Uterus (tissue), 4 donors: ENCODE data around the gene CTBP1. TPM values are rescaled to one million over a fixed set of nuclear protein-coding genes. Genes with fewer than 3 reads are reported as not detected.

Experiments used
- DNase-seq, 2 donors: peaks; one replicate each; pipeline ENCODE4 v3.0.0-alpha.2; 2019 to 2020
- H3K27ac ChIP-seq, 2 donors: fragments of 200-600 bp; sonication (generic); 1 replicate in 1 of 2; 2 replicates in 1 of 2; pipeline ENCODE4 v1.5.1; 2016 to 2018
- H3K27me3 ChIP-seq, 2 donors: fragments of 200-600 bp; sonication (generic); one replicate each; pipeline ENCODE4 v1.5.1; 2018 to 2019; ENCODE audit warnings: control low read depth in 1 of 2
- H3K36me3 ChIP-seq, 2 donors: fragments of 200-600 bp; sonication (generic); one replicate each; pipeline ENCODE4 v1.5.1; 2019; ENCODE audit warnings: control low read depth in 1 of 2
- H3K4me1 ChIP-seq, 2 donors: fragments of 200-600 bp; sonication (generic); one replicate each; pipeline ENCODE4 v1.5.1; 2018 to 2019; ENCODE audit warnings: control low read depth in 1 of 2
- H3K4me3 ChIP-seq, 2 donors: fragments of 200-600 bp; sonication (generic); 1 replicate in 1 of 2; 2 replicates in 1 of 2; pipeline ENCODE4 v1.5.1; 2018 to 2019; ENCODE audit warnings: mild to moderate bottlenecking in 1 of 2
- H3K9me3 ChIP-seq, 2 donors: fragments of 200-600 bp; sonication (generic); one replicate each; pipeline ENCODE4 v1.5.1; 2019; ENCODE audit warnings: control low read depth in 1 of 2
- CTCF ChIP-seq, 4 experiments: fragments of 200-600 bp in 2 of 4; fragments of 450-650 bp in 2 of 4; sonication (generic) in 2 of 4; IDR thresholded peaks; one replicate each; pipeline ENCODE4 v1.5.1; 2016 to 2019; ENCODE audit warnings: antibody characterized with exemption in 4 of 4, mild to moderate bottlenecking in 2 of 4, moderate library complexity in 1 of 4
- POLR2A ChIP-seq, 2 donors: fragments of 450-650 bp; IDR thresholded peaks; one replicate each; pipeline ENCODE4 v1.6.1; 2016; ENCODE audit warnings: antibody characterized with exemption in 2 of 2, mild to moderate bottlenecking in 1 of 2, moderate library complexity in 1 of 2
- intact Hi-C: fragments of 100-400 bp; cut with DNase I; formaldehyde crosslinking; loops from one replicate; pipeline ENCODE4 v1.15.1; 2023; ENCODE audit warnings: low total_unique reads
- total RNA-seq, 4 donors: library from RNA; depleted of rRNA in 3 of 4; stranded (reverse); fragments of >200 nt in 3 of 4; gene quantifications; one replicate each; pipeline versions ENCODE4 v1.1.0 to v1.2.4, GENCODE V29; 2014 to 2023
- donor health status: DM: yes; HTN: yes; CAD: no.

CTBP1 gene
- total RNA-seq, 4 donors from 2014 or later, result 104 to 193 (median 162) TPM

DNA sequence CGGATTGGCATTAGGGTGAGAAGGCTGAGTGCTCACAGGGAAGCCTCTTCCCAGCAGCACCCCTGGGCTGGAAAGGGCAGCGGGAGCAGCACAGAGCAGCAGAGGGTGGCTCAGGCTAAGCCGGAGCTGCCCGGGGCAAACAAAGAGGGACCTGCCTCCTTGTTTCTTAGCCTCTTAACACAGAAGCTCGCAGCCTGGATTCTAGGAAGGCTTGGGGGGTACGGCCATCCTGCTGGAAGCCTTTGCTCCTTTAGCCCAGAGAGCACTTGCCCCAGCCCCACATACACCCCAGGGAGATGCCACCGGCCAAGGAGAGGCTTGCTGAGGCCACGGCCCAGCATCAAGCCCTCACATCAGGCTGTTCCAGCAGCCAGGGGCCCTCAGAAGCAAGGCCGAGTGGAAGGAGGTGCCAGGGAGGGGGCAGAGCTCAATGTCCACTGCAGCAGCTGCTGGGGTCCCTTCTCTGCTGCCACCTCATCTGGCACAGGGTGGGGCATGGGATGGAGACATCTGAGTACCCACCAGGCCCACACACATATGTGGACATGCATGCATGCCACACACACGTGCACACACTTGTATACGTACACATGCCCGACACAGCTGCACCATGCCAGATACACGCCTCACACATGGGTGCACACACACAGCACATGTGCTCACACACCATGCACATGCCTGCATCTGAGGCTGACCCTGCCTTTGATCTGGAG, 56.3 kb downstream of the CTBP1 start:
- intact Hi-C loops, result no loop called here
- Histone ChIP-seq H3K27ac (peak overlapping the region; percentile 93 to 99), H3K27me3 (no peaks in the 10 kb centered on the region), H3K36me3 (no peaks in the 10 kb centered on the region), H3K9me3 (no peaks in the 10 kb centered on the region), H3K4me1 (peaks cover 5 to 30% of the 10 kb centered on the region in 2 donors), H3K4me3 (peak overlapping the region in 1 of 2 donors; percentile 7)
- peak; percentile 39 to 44 for DNase-seq
- TF ChIP-seq POLR2A (IDR thresholded peaks at IDR 0.05) (no peak), CTCF (IDR thresholded peaks at IDR 0.05) (no peak)

DNA sequence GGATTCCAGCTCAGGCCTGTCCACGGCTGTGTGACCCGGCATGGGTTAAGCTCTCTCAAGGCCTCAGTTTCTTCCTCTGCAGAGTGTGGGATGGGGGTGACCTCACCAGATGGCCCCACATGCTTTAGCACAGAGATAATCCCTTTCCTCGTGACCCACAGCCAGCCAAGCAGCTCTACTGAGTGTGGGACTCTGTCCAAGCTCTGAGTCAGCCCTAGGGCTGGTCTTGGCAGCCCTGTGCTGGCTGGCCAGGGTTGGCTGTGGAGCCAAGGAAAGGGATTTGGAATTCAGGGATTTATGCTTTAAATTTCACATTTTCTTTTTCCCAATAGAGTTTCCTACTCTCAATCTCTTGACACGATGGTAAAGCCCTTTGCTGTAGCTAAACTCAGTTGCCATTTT, 56.8 kb downstream of the CTBP1 start:
- Histone ChIP-seq H3K4me1 (peaks cover 5 to 30% of the 10 kb centered on the region in 2 donors), H3K36me3 (no peaks in the 10 kb centered on the region), H3K27ac (peak overlapping the region; percentile 93 to 99), H3K4me3 (peak overlapping the region in 1 of 2 donors; percentile 7), H3K27me3 (no peaks in the 10 kb centered on the region), H3K9me3 (no peaks in the 10 kb centered on the region)
- TF ChIP-seq CTCF (IDR thresholded peaks at IDR 0.05), result no peak
- no peak for TF ChIP-seq POLR2A (IDR thresholded peaks at IDR 0.05)
- peak; percentile 94 to 97 for DNase-seq
- intact Hi-C loops, result no loop called here

DNA sequence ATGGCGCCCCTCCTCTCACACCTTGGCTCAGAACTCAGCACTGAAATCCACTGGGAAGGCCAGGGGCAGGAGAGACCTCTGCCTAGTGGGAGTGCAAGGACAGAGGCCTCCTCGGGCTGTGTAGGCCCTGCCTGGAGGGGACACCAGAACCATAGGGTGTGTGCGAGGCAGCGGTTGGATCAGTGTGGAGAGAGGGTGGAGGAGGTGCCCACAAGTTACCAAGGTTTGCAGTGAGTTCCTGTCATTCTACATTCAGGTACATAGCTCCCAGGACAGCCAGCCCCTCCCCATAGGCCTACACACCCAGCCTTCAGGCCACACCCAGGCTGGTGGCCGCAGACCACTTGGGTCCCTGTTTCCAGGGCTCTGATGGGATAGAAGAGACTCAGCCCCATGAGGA, 57.3 kb downstream of the CTBP1 start:
- H3K4me1 ChIP-seq, result peaks cover 5 to 30% of the 10 kb centered on the region in 2 donors
- intact Hi-C loops, result no loop called here
- no peak overlapping the region for H3K4me3 ChIP-seq

GRCh38 chr4:1187182-1187581, 61.7 kb downstream of the CTBP1 start:
- Histone ChIP-seq H3K9me3 (no peaks in the 10 kb centered on the region), H3K36me3 (no peaks in the 10 kb centered on the region), H3K27me3 (no peaks in the 10 kb centered on the region), H3K4me3 (no peak overlapping the region), H3K27ac (peak overlapping the region; percentile 63 to 99), H3K4me1 (peaks cover 0 to 6% of the 10 kb centered on the region in 2 donors)
- DNase-seq, result peak; percentile 30 to 59
- intact Hi-C loops, result no loop called here
- TF ChIP-seq POLR2A (IDR thresholded peaks at IDR 0.05) (no peak), CTCF (IDR thresholded peaks at IDR 0.05) (no peak)

More for the DNA sequence above, 57.3 kb downstream of the CTBP1 start:
- Histone ChIP-seq H3K27me3 (no peaks in the 10 kb centered on the region), H3K36me3 (no peaks in the 10 kb centered on the region), H3K27ac (peak overlapping the region; percentile 93 to 99), H3K9me3 (no peaks in the 10 kb centered on the region)
- TF ChIP-seq POLR2A (IDR thresholded peaks at IDR 0.05), result no peak
- no peak for TF ChIP-seq CTCF (IDR thresholded peaks at IDR 0.05)
- DNase-seq, result peak in 1 of 2 donors; percentile 35

GRCh38 chr4:1183985-1184773, 64.8 kb downstream of the CTBP1 start:
- H3K9me3 ChIP-seq, result no peaks in the 10 kb centered on the region
- H3K36me3 ChIP-seq, result no peaks in the 10 kb centered on the region
- no peak overlapping the region for H3K4me3 ChIP-seq
- H3K4me1 ChIP-seq, result no peaks in the 10 kb centered on the region
- intact Hi-C loops, result no loop called here
- DNase-seq, result peak in 1 of 2 donors; percentile 15
- TF ChIP-seq CTCF (IDR thresholded peaks at IDR 0.05), result no peak
- no peak for TF ChIP-seq POLR2A (IDR thresholded peaks at IDR 0.05)
- H3K27me3 ChIP-seq, result no peaks in the 10 kb centered on the region
- H3K27ac ChIP-seq, result peak overlapping the region; percentile 62 to 65
